GM18873 (cell line): ENCODE data around the gene CDKN1B.

ENCODE experiments used
- ATAC-seq: cut with Tn5 transposase; IDR thresholded peaks from one replicate; pipeline ENCODE4 v1.9.1; 2021; ENCODE audit warnings: mild to moderate bottlenecking, moderate library complexity, moderate number of reproducible peaks; ENCODE audit not compliant: unreplicated experiment, low FRiP score

CDKN1B gene

GRCh38 chr12:12745576-12746211, 28.5 kb downstream of the CDKN1B start:
- ATAC-seq, result no peak

GRCh38 chr12:12747278-12747677, 30.1 kb downstream of the CDKN1B start:
- ATAC-seq, result no peak

GRCh38 chr12:12748044-12748443, 30.9 kb downstream of the CDKN1B start:
- ATAC-seq, result no peak

- no peak for ATAC-seq
Observed at GRCh38 chr12:12749433-12749832, 32.3 kb downstream of the CDKN1B start.

GRCh38 chr12:12755923-12756322, 38.8 kb downstream of the CDKN1B start:
- ATAC-seq, result no peak

- ATAC-seq, result no peak
Observed at GRCh38 chr12:12757121-12757520, 40.0 kb downstream of the CDKN1B start.

GRCh38 chr12:12759234-12759915, 42.2 kb downstream of the CDKN1B start:
- no peak for ATAC-seq

- ATAC-seq, result no peak
Observed at GRCh38 chr12:12764824-12765223, 47.7 kb downstream of the CDKN1B start.

- no peak for ATAC-seq
Observed at GRCh38 chr12:12770262-12770661, 53.1 kb downstream of the CDKN1B start.
